GM21529 (cell line): ENCODE data around the gene TTC7B.

Experiments
- ATAC-seq: cut with Tn5 transposase; IDR thresholded peaks from one replicate; pipeline ENCODE4 v1.9.1; 2021; ENCODE audit not compliant: unreplicated experiment

TTC7B gene

GRCh38 chr14:90499121-90499520 is 317.1 kb downstream of the TTC7B start:
- ATAC-seq: no peak

GRCh38 chr14:90498198-90498597 is 318.0 kb downstream of the TTC7B start:
- ATAC-seq: no peak

GRCh38 chr14:90496379-90496778 is 319.9 kb downstream of the TTC7B start:
- no peak for ATAC-seq

DNA sequence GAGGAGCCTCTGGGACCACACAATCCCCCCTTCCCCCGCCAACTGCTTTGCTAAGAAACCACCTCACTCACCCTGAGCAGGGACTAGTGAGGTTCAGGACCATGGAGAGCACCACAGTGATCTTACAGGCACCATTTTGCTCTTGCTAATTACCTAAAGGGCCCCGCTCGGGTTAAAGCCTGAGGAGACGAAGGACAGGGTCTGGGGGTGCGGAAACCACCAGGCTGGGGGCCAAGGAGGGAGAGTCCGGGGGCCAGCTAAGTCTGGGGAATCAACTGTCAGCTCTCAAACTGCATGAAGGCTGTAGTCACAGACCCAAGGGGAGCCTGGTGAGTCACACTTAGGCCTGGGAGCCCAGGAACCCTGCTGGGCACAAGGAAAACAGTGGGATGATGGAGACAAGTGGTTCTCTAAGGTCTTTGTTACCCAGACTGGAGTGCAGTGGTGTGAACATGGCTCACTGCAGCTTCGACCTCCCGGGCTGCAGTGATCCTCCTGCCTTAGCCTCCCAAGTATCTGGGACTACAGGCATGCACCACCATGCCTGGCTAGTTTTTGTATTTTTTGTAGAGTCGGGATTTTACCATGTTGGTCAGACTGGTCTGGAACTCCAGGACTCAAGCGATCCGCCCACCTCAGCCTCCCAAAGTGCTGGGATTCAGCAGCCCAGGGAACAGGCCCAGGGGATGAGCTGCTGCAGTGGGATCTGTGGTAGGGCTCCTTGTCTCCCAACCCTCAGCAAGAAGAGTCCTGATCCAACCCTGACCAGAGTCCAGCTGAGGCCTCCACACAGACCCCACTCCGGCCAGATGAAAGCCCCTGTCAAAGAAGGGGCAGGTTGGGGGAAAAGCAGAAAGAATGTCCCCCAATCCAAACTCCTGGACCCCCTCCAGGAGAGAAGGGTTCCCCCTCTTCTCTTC is 320.6 kb downstream of the TTC7B start:
- ATAC-seq: no peak

DNA sequence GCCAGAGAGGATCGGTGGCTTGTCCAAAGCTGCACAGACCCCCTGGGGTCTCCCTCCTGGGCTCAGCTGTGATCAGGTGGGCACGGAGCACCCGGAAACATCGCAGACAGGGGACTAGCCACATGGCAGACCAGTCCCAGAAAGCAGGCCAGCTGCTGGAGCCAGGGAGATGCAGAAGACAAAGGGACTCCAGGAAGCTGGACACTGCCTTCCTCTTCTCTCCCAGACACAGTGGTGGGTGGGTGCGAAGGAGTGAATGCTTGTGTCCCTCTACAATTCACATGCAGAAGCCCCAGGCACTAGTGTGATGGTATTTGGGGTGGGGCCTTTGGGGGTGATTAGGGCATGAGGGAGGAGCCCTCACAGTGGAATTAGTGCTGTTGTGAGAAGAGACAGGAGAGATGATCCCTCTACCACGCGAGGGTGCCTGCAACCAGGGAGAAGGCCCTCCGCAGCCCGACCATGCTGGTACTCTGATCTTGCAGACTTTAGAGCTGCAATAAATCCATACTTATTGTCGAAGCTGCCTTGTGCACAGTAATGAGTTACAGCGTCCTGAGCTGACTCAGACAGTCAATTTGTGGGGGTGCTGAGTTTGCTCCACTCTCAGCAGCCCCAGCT is 324.2 kb downstream of the TTC7B start:
- no peak for ATAC-seq

- ATAC-seq: no peak
Measured at GRCh38 chr14:90491221-90491885, 324.9 kb downstream of the TTC7B start.

DNA sequence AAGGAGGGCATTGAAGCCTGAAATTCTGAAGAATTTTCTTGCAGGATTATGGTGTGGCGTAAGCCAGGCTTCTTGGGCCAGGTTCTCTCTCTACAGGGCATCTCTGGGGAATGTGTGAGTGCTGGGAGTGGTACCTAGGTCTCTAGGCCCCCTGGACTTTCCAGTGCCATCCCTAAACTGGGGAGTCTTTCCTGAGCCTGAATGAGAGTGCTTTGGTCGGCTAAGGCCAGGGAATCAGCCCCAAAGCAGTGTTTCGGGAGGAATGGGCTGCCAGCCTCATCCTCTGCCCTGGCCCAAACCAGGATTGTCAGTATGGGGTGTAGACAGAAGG is 325.5 kb downstream of the TTC7B start:
- no peak for ATAC-seq

GRCh38 chr14:90489916-90490719 is 326.1 kb downstream of the TTC7B start:
- no peak for ATAC-seq

GRCh38 chr14:90489306-90489705 is 326.9 kb downstream of the TTC7B start:
- no peak for ATAC-seq

DNA sequence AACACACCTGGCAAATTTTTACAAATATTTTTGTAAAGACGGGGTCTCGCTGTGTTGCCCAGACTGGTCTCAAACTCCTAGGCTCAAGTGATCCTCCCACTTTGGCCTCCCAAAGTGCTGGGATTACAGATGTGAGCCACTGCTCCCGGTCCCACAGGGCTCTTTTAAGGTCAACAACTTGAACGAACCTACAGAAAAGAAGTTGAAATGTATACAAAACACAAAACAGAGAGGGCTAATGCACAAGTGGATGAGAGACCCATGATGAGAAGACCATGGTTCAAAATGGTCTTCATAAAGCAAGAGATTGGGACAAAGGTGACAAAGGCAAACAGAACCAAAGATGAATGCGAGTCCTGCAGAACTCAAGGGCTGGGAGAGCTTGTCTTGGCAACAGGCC is 328.0 kb downstream of the TTC7B start:
- ATAC-seq: no peak

DNA sequence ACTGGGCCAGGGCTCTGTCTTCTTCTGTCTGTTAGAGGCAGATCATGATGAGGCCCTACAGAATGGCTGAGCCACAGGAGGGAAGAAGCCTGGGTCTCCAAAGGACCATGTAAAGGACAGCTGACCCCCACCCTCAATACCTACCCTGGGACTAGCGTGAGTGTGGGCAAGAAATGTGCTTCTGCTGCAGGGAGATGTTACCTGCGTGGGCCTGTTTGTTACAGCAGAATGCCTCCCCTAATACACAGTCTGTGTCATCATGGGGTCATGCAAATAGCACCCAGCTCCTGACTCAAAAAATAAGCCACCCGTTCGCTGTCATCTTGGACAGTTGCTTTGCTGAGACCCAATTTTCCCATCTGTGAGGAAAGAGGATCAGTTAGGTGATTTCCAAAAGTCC is 328.8 kb downstream of the TTC7B start:
- ATAC-seq: no peak

GRCh38 chr14:90487031-90487430 is 329.2 kb downstream of the TTC7B start:
- no peak for ATAC-seq

- ATAC-seq: no peak
Measured at GRCh38 chr14:90484291-90484690, 331.9 kb downstream of the TTC7B start.

GRCh38 chr14:90483571-90483974 is 332.7 kb downstream of the TTC7B start:
- ATAC-seq: no peak

GRCh38 chr14:90483117-90483516 is 333.1 kb downstream of the TTC7B start:
- ATAC-seq: no peak

DNA sequence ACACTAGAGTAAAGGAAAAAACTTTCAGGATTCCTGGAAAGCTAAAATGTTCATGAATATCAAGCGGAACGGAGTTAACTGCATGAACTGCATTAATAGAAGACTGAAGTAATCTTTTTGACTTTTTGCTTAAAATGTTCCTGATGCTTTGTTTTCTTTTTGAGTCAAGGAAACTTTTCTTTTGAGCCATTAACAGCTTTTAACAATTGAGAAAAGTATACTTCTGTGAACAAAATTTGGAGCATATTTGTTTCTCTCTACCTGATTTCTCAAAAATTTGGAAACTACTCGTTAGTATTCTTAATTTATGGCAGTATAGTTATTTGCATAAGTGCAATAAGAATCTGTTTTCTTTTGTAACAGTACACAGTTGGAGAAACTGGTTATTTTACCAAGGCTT is 340.9 kb downstream of the TTC7B start:
- no peak for ATAC-seq
